WTC11 (cell line): ENCODE data around the gene SPSB4.

Source experiments
- CBFB ChIP-seq: sonication (generic); formaldehyde crosslinking; IDR thresholded peaks from 2 replicates; pipeline ENCODE4 v1.8.1; 2022; ENCODE audit warnings: mild to moderate bottlenecking, low read depth, missing genetic modification reagents
- CTCF ChIP-seq: fragments of 200-600 bp; IDR thresholded peaks from 2 replicates; pipeline ENCODE4 v1.8.0; 2022; ENCODE audit warnings: antibody characterized with exemption
- NFATC4 ChIP-seq: fragments of 250-450 bp; sonication (Bioruptor Pico); IDR thresholded peaks from 2 replicates; pipeline ENCODE4 v1.9.0; 2021; ENCODE audit warnings: mild to moderate bottlenecking
- NR1H2 ChIP-seq: sonication (generic); formaldehyde crosslinking; IDR thresholded peaks from 2 replicates; pipeline ENCODE4 v1.9.0; 2021; ENCODE audit warnings: mild to moderate bottlenecking, moderate library complexity, missing genetic modification reagents
- TP53 ChIP-seq: sonication (generic); formaldehyde crosslinking; IDR thresholded peaks from 2 replicates; pipeline ENCODE4 v1.8.1; 2023; ENCODE audit warnings: mild to moderate bottlenecking, missing genetic modification reagents
- ZBTB21 ChIP-seq: sonication (generic); formaldehyde crosslinking; IDR thresholded peaks from 2 replicates; pipeline ENCODE4 v1.8.1; 2023; ENCODE audit warnings: mild to moderate bottlenecking, missing genetic modification reagents, borderline replicate concordance
- ZNF317 ChIP-seq: sonication (generic); formaldehyde crosslinking; IDR thresholded peaks from 2 replicates; pipeline ENCODE4 v1.8.1; 2023; ENCODE audit warnings: low read depth, mild to moderate bottlenecking, moderate library complexity, missing genetic modification reagents, borderline replicate concordance
- TF ChIP-seq, protein P1 (sequence below): fragments of 250-450 bp; sonication (Bioruptor Pico); IDR thresholded peaks from 2 replicates; pipeline ENCODE4 v1.9.0; 2021; ENCODE audit warnings: mild to moderate bottlenecking

GRCh38 chr3:141124715-141125114 is 73.6 kb downstream of the SPSB4 start:
- TF ChIP-seq CBFB (no peak), ZBTB21 (CRISPR knock-in tag) (no peak), CTCF (no peak), TP53 (CRISPR knock-in tag) (no peak), NR1H2 (CRISPR knock-in tag) (no peak), NFATC4 (CRISPR knock-in tag) (no peak), ZNF317 (CRISPR knock-in tag) (no peak)
- TF ChIP-seq, protein P1, sequence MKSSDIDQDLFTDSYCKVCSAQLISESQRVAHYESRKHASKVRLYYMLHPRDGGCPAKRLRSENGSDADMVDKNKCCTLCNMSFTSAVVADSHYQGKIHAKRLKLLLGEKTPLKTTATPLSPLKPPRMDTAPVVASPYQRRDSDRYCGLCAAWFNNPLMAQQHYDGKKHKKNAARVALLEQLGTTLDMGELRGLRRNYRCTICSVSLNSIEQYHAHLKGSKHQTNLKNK: no peak
